Measurements from ENCODE around the gene DES.

GRCh38 chr2:219434718-219435525 is 16.7 kb downstream of the DES start, which contains the start of gene SPEG:
- TF ChIP-seq CTCF (IDR thresholded peaks at IDR 0.05; ENCODE audit: poor library complexity, severe bottlenecking): no peak
- TF ChIP-seq EZH2 (IDR thresholded peaks at IDR 0.05; ENCODE audit: borderline replicate concordance, insufficient read depth, low read length, poor library complexity, severe bottlenecking): no peak
